Hepatocyte (in vitro differentiated cells): ENCODE measurements around the gene CNFN.

ENCODE experiments used
- CTCF ChIP-seq: fragments of 200-600 bp; sonication (generic); IDR thresholded peaks from 2 replicates; pipeline ENCODE4 v1.5.1; 2016; ENCODE audit warnings: antibody characterized with exemption, mild to moderate bottlenecking; ENCODE audit not compliant: poor library complexity
- EZH2 ChIP-seq: fragments of 200-600 bp; sonication (generic); IDR thresholded peaks from 2 replicates; pipeline ENCODE4 v1.6.1; 2016; ENCODE audit warnings: antibody characterized with exemption, mild to moderate bottlenecking, borderline replicate concordance
- EZH2phosphoT487 ChIP-seq: fragments of 200-600 bp; sonication (generic); IDR thresholded peaks from one replicate; pipeline ENCODE4 v1.6.1; 2018; ENCODE audit warnings: antibody characterized with exemption, mild to moderate bottlenecking, low read depth, moderate library complexity; ENCODE audit not compliant: unreplicated experiment, severe bottlenecking

GRCh38 chr19:42422092-42422900 is 32.2 kb upstream of the CNFN start:
- TF ChIP-seq EZH2, result no peak
- no peak for TF ChIP-seq CTCF
- TF ChIP-seq EZH2phosphoT487, result no peak
